NB4 (cell line): ENCODE results near the gene RAB30.

Experiments
- CTCF ChIP-seq: IDR thresholded peaks from one replicate; pipeline ENCODE4 v1.5.1; 2012; ENCODE audit warnings: low read depth, low read length
- POLR2A ChIP-seq: IDR thresholded peaks from 2 replicates; pipeline ENCODE4 v1.6.1; 2011; ENCODE audit warnings: mild to moderate bottlenecking; ENCODE audit not compliant: insufficient read length; ENCODE audit errors: extremely low read depth

GRCh38 chr11:83019888-83020579 lies 51.7 kb downstream of the RAB30 start:
- TF ChIP-seq POLR2A (no peak), CTCF (no peak)
